Renal cortex interstitium (tissue), 3 donors: ENCODE data around the gene CDSN. TPM values are rescaled to one million over a fixed set of nuclear protein-coding genes. Genes with fewer than 3 reads are reported as not detected.

ENCODE experiments used
- polyA plus RNA-seq, 3 donors: library from polyadenylated mRNA; unstranded; fragments of 120-200 nt; gene quantifications; one replicate each; pipeline ENCODE4 v1.2.1, GENCODE V29; 2013; ENCODE audit not compliant: insufficient read length in 3 of 3

The CDSN gene
- polyA plus RNA-seq, 3 donors: not detected

Other genes starting within 250 kb of the CDSN start
- 100 to 1,000 TPM; 145 to 195 (median 177) TPM for gene DDR1, start 235.9 kb downstream of the CDSN start, polyA plus RNA-seq
- gene GTF2H4, start 212.2 kb downstream of the CDSN start, polyA plus RNA-seq: 10 to 100 TPM; 41.4 to 54.3 (median 48.3) TPM
- 10 to 100 TPM; 41.6 to 50.7 (median 48.3) TPM for gene VARS2, start 206.2 kb downstream of the CDSN start, polyA plus RNA-seq
- 1 to 10 TPM in 2 of 3 donors, under 1 TPM in 1; 0.80 to 1.3 (median 1.2) TPM for gene SFTA2, start 188.3 kb downstream of the CDSN start, polyA plus RNA-seq
- gene MUCL3, start 179.5 kb downstream of the CDSN start, polyA plus RNA-seq: under 1 TPM; 0.03 to 0.18 (median 0.08) TPM
- not detected for gene MUC21, start 136.7 kb downstream of the CDSN start, polyA plus RNA-seq
- gene MUC22, start 110.0 kb downstream of the CDSN start, polyA plus RNA-seq: not detected
- gene C6orf15, start 7.9 kb downstream of the CDSN start, polyA plus RNA-seq: not detected
- under 1 TPM; 0.23 to 0.34 (median 0.30) TPM for gene PSORS1C1, start 5.6 kb downstream of the CDSN start, polyA plus RNA-seq
- under 1 TPM in 2 of 3 donors, not detected in 1; 0.14 to 0.17 TPM for gene PSORS1C2, start 18.6 kb upstream of the CDSN start, polyA plus RNA-seq
- gene CCHCR1, start 37.4 kb upstream of the CDSN start, polyA plus RNA-seq: 10 to 100 TPM; 30.5 to 41.6 (median 35.2) TPM
- 10 to 100 TPM; 14.9 to 21.0 (median 17.4) TPM for gene TCF19, start 38.1 kb upstream of the CDSN start, polyA plus RNA-seq
- 10 to 100 TPM in 1 of 3 donors, 1 to 10 TPM in 2; 1.9 to 25.2 (median 4.5) TPM for gene POU5F1, start 50.2 kb upstream of the CDSN start, polyA plus RNA-seq
- 100 to 1,000 TPM in 1 of 3 donors, 10 to 100 TPM in 2; 66.6 to 115 (median 90.8) TPM for gene HLA-C, start 151.6 kb upstream of the CDSN start, polyA plus RNA-seq
- gene HLA-B, start 236.7 kb upstream of the CDSN start, polyA plus RNA-seq: 100 to 1,000 TPM; 101 to 166 (median 145) TPM